Panc1 (cell line): ENCODE results near the gene DCHS2. TPM values are rescaled to one million over a fixed set of nuclear protein-coding genes. Genes with fewer than 3 reads are reported as not detected.

Experiments used
- ATAC-seq: fragments of 200-7000 bp; cut with Tn5 transposase; 2 replicates; pipeline ENCODE4 v1.9.1; 2020; ENCODE audit warnings: mild to moderate bottlenecking, moderate library complexity
- BruUV-seq: library from RNA; stranded (reverse); fragments of 400-500 nt; replicated peaks from 2 replicates; lab custom pipeline; 2021; lab: Mats Ljungman, UMichigan
- CTCF ChIA-PET: fragments of 300-600 bp; sonication (Branson Sonifier 250); formaldehyde crosslinking; loops from one replicate; lab custom pipeline; 2022; ENCODE audit warnings: antibody characterized with exemption; lab: Charles Lee
- POLR2A ChIA-PET: fragments of 300-600 bp; sonication (Branson Sonifier 250); formaldehyde crosslinking; loops from one replicate; lab custom pipeline; 2022; ENCODE audit warnings: antibody characterized with exemption; lab: Charles Lee
- DNase-seq: peaks from one replicate; pipeline ENCODE4 v3.0.0-alpha.2; 2010; ENCODE audit warnings: low read depth, low spot score
- H3K27ac ChIP-seq: 2 replicates; pipeline ENCODE4 v1.5.1; 2011; ENCODE audit warnings: mild to moderate bottlenecking, low read length, inconsistent platforms
- H3K27me3 ChIP-seq: fragments of 200-500 bp; sonication (Bioruptor generic); 2 replicates; pipeline ENCODE4 v1.6.0; 2014; ENCODE audit warnings: low read length, inconsistent platforms; ENCODE audit not compliant: control insufficient read depth, insufficient read depth
- H3K36me3 ChIP-seq: fragments of 200-500 bp; sonication (Bioruptor generic); 2 replicates; pipeline ENCODE4 v1.5.1; 2014; ENCODE audit warnings: inconsistent platforms, mild to moderate bottlenecking, low read length, moderate library complexity; ENCODE audit not compliant: control insufficient read depth, insufficient read depth
- H3K4me1 ChIP-seq: 2 replicates; pipeline ENCODE4 v1.5.1; 2011; ENCODE audit warnings: inconsistent platforms, mild to moderate bottlenecking, low read length, moderate library complexity; ENCODE audit not compliant: control insufficient read depth, insufficient read depth
- H3K4me3 ChIP-seq, 2 experiments: 2 replicates each; pipeline ENCODE4 v1.5.1; 2011 to 2012; ENCODE audit warnings: low read depth in 2 of 2, low read length in 2 of 2, mild to moderate bottlenecking in 2 of 2, inconsistent platforms in 1 of 2, moderate library complexity in 1 of 2
- H3K9me3 ChIP-seq: fragments of 200-500 bp; sonication (Bioruptor generic); 2 replicates; pipeline ENCODE4 v1.5.1; 2014; ENCODE audit warnings: low read depth, mild to moderate bottlenecking, inconsistent platforms, low read length, moderate library complexity; ENCODE audit not compliant: control insufficient read depth, insufficient read depth
- CTCF ChIP-seq: fragments of 450-650 bp; IDR thresholded peaks from 2 replicates; pipeline ENCODE4 v1.5.1; 2017; ENCODE audit warnings: mild to moderate bottlenecking
- POLR2AphosphoS5 ChIP-seq: IDR thresholded peaks from 2 replicates; pipeline ENCODE4 v1.6.1; 2012; ENCODE audit warnings: mild to moderate bottlenecking, low read depth, low read length, moderate library complexity
- REST ChIP-seq, 2 experiments: IDR thresholded peaks; 2 replicates each; pipeline ENCODE4 v1.6.1; 2011 to 2012; ENCODE audit warnings: low read depth in 2 of 2, control low read depth in 1 of 2, low read length in 1 of 2, mild to moderate bottlenecking in 1 of 2, moderate library complexity in 1 of 2; ENCODE audit not compliant: insufficient read depth in 1 of 2
- SIN3A ChIP-seq: IDR thresholded peaks from 2 replicates; pipeline ENCODE4 v1.6.1; 2012; ENCODE audit warnings: low read depth, mild to moderate bottlenecking, low read length, moderate library complexity, borderline replicate concordance; ENCODE audit not compliant: insufficient read depth
- TCF7L2 ChIP-seq: IDR thresholded peaks from 2 replicates; pipeline ENCODE4 v1.6.1; 2011; ENCODE audit warnings: mild to moderate bottlenecking, low read depth, low read length, inconsistent platforms
- in situ Hi-C: cut with HindIII; loops from 2 replicates; pipeline ENCODE4 v1.10.0; 2016; ENCODE audit warnings: low sequenced_read_pairs, low pct_unique_long_range_greater_than_20kb
- intact Hi-C: fragments of 100-400 bp; cut with micrococcal nuclease; formaldehyde crosslinking; loops from one replicate; pipeline ENCODE4 v1.10.0; 2022; ENCODE audit not compliant: unreplicated experiment
- total RNA-seq: library from RNA; stranded (reverse); gene quantifications from one replicate; pipeline ENCODE4 v1.2.1, GENCODE V29; 2021; ENCODE audit not compliant: unreplicated experiment

The DCHS2 gene
- total RNA-seq, 1 experiment from 2014 or later: not detected

- H3K27me3 ChIP-seq: no peaks in the 10 kb centered on the region
- no peak overlapping the region for H3K27ac ChIP-seq
- TF ChIP-seq POLR2AphosphoS5 (no peak), REST (IDR thresholded peaks at IDR 0.05; ENCODE audit: insufficient read depth in 1 of 2, low read depth in 2 of 2, low read length in 1 of 2) (no peak), SIN3A (no peak), CTCF (no peak)
- in situ Hi-C loops (no loop called here), intact Hi-C loops (loop anchor here (10.0 kb wide), 1 partner anchor 177 kb away; no protein-coding TSS in a partner anchor)
- ChIA-PET POLR2A (no interaction called here), CTCF (no interaction called here)
- H3K9me3 ChIP-seq: no peaks in the 10 kb centered on the region
- ATAC-seq (no peak), DNase-seq (no peak)
- no peaks in the 10 kb centered on the region for H3K4me1 ChIP-seq
- BruUV-seq: no TSS peak
- no peak overlapping the region for H3K4me3 ChIP-seq
- H3K36me3 ChIP-seq: no peaks in the 10 kb centered on the region
Measured at GRCh38 chr4:154328030-154328429, 163.6 kb downstream of the DCHS2 start.

GRCh38 chr4:154320521-154320920 is 171.1 kb downstream of the DCHS2 start:
- CTCF ChIA-PET: no interaction called here
- H3K36me3 ChIP-seq: no peaks in the 10 kb centered on the region
- ATAC-seq: no peak
- intact Hi-C loops (loop anchor here (10.0 kb wide), 1 partner anchor 184 kb away; no protein-coding TSS in a partner anchor), in situ Hi-C loops (no loop called here)
- TF ChIP-seq POLR2AphosphoS5: no peak
- no peak for TF ChIP-seq REST (IDR thresholded peaks at IDR 0.05; ENCODE audit: insufficient read depth in 1 of 2, low read depth in 2 of 2, low read length in 1 of 2)
- no peak for TF ChIP-seq TCF7L2
- no peak for TF ChIP-seq SIN3A
- TF ChIP-seq CTCF: no peak
- no peak for DNase-seq
- POLR2A ChIA-PET: no interaction called here
- H3K27me3 ChIP-seq: no peaks in the 10 kb centered on the region
- no peak overlapping the region for H3K4me3 ChIP-seq
- H3K4me1 ChIP-seq: no peaks in the 10 kb centered on the region
- no TSS peak for BruUV-seq
- no peak overlapping the region for H3K27ac ChIP-seq
- H3K9me3 ChIP-seq: no peaks in the 10 kb centered on the region
